HG03108 (cell line): ENCODE measurements around the gene IL12A.

Experiments
- ATAC-seq: cut with Tn5 transposase; IDR thresholded peaks from one replicate; pipeline ENCODE4 v1.9.1; 2021; ENCODE audit warnings: moderate library complexity; ENCODE audit not compliant: unreplicated experiment

The IL12A gene

DNA sequence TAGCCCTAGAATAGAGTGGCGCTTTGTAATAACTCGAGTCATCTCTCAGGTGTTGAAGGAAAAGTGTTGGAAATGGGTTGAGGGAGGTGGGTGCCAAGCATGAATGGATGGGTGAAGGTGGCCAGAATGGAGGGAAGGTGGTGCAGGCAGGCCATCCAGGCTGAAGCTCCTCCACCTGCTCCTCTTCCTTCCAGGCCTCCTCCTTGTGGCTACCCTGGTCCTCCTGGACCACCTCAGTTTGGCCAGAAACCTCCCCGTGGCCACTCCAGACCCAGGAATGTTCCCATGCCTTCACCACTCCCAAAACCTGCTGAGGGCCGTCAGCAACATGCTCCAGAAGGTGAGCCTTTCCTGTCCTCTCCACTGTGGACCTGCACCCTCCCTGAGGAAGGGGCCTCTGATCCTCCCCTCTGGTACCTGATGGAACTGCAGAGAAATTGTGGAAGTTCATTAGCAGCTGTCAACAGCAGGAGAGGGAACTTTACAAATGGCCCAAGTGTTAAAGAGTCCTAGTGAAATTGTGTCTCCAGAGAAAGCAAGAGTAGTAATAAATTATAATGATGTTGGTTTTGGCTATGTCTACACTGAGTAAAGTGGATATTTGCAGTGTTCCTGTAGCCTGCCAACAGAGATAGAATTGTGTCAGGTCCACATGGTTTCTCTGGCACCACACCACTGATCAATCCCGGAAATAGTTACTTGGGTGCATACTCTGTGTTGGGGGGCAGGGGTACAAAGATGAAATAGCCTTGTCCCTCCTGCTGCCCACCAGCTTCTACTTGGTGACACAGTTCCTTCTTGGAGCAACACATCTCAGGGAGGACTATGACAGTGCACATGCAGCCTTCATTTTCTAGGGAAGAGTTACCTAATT is 1.6 kb downstream of the IL12A start:
- ATAC-seq: no peak

DNA sequence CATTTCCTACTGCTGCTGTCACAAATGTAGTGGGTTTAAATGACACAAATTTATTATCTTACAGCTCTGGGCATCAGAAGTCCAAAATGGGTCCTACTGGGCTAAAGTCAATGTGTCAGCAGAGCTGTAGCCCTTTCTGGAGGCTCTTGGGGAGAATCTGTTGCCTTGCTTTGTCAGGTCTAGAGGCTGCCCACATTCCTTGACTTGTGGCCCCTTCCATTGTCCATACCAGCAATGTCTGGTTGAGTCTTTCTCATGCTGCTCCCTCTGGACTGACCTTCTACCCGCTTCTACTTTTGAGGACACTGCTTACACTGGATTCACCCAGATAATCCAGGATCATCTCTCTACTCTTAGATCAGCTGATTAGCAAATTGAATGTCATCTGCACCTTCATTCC is 3.0 kb downstream of the IL12A start:
- no peak for ATAC-seq

DNA sequence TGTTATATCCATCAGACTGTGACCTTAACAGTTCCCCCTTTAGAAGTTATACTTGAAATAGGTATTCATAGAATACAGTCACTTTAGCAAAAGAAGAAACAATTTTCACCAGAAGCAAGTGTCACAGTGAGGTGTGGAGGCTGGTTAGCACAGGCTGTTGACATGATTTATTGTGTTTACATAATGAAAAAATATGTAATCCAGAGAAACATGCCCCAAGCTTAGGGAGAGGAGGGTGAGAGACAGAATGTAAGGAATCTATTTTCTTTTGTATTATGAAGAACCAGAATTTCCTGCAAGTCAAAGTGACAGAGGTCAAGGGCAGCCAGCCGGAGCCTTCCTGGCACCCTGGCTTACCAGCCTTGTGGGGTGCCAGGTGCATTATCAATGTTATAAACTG is 4.0 kb downstream of the IL12A start:
- no peak for ATAC-seq

DNA sequence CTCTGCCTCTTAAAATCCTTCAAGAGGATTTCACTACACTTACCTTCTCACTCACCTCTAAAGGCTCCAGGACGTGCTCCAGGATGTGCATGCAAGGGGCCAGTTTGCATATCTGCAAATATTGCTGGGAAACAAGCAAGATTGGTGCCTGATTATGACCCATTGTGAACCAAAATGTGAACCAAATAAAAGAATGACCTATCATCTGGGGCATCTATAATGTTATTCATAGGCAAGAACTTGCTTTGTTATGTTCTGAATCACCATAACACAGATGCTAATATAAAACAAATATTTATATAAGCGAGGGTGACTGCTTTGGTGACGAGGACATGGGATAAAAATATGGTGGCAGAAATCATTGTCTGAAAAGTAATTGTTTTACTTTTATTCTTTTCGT is 5.5 kb downstream of the IL12A start:
- no peak for ATAC-seq

DNA sequence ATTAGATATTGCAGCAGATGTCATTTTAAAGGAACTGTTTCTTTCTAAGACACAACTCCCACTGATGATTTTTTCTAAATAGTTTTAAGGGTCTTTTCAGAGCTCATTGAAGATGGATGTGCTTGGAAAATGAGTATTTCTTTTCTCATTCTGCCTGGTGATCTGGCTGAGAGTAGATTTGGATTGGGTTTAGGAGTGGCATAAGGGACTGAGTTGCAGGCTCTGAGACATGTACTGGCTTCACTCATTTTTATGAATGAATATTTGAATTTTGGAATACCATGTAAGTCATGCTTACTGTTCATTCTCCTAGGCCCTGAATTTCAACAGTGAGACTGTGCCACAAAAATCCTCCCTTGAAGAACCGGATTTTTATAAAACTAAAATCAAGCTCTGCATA is 6.5 kb downstream of the IL12A start:
- ATAC-seq: no peak

DNA sequence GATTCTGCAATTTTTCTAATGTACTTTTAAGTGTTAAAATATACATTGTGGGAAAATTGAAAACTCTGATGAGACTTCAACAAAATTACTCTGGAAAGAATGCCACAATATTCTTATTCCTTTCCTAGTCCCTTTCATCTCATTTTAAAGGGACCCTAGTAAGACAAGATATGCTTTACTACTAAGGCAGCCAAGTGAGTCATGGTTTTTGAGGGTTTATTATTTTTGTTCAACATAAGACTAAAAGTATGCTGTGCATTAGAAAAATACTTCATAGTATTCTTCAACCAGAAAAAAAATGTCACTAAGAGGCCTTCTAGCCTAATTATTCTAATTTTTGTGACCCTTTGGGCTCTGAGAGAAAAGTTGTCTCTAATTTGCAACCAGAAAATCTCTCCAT is 7.4 kb downstream of the IL12A start:
- no peak for ATAC-seq

DNA sequence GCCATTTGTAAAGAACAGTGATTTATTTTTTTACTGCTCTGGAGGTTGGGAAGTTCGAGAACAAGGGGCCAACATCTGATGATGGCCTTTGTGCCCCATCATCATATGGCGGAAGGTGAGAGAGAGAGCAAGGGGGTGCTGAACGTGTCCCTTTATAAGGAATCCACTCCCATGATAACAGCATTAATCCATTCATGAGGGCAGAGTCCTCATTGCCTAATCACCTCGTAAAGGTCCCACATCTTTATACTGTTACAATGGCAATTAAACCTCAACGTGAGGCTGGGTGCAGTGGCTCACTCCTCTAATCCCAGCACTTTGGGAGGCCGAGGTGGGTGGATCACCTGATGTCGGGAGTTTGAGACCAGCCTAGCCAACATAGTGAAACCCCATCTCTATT is 8.3 kb downstream of the IL12A start:
- no peak for ATAC-seq

DNA sequence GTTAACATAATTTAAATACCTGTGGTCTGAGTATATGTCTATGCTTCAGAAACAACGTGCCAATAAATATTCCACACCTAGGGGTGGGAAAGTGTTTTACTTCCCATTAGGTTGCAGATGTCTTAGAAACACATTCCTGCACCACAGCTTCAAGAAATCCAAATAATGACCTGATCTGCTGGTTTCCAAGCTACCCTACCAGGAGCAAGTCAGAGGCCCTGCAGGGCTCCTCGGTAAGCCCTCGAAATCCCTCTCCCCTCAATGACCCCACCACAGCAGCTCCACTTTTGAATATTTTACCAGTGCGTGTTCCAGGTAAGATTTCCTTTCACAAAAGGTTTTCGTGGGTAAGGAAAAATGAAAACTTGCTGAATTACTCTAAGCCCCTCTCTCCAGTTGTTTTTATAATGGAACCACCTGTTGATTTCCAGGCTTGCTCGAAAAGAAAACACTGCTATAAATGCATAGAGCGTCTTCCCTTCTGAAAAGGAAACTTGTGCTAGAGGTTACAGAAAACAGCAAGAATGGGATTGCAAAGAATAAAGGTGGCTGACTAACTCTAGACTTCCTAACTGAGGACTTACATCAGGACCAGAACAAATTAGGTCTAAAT is 12.6 kb downstream of the IL12A start:
- ATAC-seq: no peak

DNA sequence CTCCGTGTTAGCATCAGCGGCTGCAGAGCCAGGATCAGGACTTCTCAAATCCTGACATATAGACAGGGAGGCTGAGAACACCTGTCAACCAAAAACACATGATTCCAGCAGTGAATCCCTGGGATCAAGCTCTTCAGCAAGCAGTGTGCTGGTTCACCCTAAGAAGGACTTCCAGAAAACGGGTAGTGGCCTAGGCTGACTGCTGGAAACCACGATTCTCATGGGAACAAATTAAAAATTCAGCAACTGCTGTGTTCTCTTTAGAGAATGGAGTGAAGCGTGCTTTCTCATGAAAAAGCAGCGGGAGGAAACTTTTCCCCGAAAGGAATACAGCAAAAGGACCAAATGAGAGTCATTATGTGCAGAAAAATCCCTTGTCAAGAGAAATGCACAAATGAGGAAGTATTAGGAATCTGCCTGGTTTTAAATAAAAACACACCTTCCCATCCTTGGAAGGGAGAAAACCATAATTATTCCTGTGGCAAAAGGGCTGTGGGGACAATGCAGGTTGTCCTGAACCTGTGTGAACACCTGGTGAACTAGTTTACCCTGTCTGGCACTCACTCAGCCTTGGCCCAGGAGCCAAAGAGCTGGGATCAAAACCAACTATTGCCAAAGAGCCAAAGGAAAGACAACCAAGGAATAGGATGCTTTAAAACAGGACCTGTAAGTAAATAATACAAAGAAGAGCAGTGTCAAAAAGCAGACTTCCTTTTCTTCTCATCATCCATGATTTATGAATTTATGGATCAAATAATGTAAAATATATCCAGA is 13.4 kb downstream of the IL12A start:
- ATAC-seq: no peak

DNA sequence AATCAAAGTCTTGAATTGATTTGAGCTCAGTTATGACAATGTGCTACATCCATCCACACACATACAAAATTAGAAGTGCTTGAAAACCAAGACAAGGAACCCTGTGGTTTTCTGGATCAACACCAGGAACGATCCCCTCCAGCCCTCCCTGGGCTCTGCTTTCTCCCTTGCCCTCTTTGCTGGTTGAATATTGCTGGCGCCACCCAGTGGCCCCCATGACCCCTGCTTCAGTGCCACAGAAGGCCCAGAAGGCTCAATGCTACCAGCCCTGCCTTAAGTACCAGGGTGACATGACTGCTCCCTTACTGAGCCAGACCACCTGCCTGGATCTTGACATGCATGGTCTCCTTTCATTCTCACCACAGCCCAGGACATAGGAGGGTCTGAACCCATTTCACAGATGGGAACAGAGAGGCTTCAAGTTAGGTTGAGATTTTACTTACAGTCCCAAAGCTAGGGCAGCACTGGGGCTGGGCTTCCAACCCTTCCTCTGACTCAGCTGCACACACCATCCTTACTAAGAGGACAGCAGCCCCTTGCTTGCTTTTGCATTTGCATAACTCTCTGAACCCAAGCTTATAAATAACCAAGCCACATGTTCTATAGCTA is 15.0 kb downstream of the IL12A start:
- peak; percentile 66 for ATAC-seq

DNA sequence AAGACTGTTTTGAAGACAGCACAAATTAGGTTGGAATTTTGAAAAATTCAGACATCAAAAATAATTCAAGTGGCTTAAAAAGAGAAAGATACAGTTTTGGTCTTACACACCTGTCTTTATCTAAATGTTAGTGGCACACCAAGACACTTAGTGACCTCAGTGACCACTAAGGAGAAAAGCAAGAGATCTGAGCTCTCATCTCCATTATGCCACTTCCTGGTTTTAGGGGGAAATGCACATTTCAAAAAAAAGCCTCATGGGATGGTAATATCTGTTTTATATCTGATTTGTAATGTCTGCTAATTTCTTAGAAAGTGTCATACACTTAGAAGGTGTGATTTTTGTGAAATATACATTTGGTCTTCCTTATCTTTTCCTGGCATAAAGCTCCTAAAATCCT is 16.4 kb downstream of the IL12A start:
- no peak for ATAC-seq

DNA sequence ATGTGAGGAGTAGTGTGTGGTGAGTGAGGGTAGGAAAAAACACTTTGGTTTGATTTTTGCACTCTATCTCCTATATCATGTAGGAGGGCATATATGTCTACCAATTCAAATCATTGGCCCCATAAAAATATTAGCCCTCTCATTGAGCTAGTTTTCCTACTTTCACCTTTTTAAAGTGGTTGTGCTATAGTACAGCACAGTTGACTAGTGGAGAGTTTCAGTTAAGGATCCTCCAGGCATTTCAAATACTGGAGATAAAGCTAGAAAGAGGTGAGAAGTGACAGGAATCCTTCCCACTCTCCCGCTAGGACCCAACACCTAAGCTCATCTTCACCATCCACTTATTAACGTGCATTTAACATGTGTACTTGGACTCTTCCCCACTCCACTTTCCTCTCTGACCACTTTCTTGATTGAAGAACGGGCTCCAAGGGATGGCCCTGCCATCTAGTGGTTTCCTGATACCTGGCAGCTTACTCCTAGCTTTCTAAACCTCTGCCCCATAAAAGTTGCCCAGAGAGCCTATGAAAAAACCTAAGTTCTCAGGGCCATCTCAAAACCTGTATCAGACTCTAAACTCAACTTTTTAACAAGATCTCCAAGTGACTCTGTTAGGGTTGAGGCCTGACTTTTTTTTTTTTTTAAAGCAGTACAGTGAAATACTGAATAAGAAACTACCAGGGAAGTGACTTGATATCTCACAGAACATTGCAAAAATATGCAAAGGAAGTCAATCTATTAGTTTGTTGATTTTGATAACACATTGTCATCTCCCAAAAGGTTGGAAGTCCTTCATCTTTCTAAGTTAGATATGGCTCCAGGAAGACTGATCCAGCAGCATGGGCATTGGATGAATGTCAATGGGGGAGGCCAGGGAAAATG is 17.9 kb downstream of the IL12A start:
- ATAC-seq: peak; percentile 36

DNA sequence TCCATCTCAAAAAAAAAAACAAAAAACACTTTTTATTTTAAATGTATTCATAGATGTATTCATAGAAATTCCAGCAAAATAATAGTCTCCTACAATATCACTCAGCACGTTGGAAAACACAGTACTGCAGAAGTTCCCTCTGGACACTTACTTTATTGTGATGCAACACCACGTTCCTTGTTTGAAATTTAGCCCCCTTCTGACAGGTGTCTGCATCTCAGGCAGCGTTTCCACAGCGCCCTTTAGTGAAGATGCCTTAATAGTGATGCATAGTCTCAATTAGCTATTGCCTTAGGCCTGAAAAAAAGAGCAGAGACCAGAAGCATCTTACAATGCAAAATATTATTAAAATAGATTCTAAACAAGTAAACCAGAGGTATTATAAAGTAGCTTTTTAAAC is 20.3 kb downstream of the IL12A start:
- ATAC-seq: no peak

DNA sequence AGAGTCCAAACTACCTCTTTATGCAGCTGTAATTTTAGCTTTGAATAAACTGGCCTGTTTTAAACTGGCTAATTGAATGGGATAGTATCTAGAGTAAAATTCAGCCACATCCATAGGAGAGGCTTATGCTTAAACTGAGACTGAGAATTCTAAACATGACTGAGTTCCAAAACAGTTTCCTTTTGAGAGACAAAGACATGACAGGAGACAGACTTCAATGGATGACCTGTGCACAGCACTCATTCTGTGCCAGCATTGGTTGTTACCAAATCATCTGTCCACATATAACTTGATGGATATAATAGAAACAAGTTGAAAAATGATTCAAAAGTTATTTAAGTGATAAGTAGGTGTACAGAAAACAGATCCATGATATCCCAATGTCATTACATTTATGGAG is 20.9 kb downstream of the IL12A start:
- ATAC-seq: no peak

DNA sequence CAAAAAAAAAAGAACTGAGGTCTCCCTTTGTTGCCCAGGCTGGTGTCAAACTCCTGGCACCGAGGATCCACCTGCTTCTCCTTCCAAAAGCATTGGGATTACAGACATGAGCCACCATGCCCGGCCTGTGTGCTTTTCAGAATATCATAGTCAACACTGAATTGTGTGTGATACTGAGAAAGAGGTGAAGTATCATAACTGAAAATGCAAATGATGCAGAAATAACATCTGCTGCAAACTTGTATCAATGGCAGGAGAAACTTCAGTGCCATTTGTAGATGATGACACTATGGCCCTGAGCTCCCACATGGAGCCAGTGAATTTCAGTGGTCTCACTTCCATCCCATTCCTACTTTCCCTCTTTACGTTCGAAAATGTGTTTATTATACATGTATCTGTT is 21.9 kb downstream of the IL12A start:
- ATAC-seq: peak; percentile 67

DNA sequence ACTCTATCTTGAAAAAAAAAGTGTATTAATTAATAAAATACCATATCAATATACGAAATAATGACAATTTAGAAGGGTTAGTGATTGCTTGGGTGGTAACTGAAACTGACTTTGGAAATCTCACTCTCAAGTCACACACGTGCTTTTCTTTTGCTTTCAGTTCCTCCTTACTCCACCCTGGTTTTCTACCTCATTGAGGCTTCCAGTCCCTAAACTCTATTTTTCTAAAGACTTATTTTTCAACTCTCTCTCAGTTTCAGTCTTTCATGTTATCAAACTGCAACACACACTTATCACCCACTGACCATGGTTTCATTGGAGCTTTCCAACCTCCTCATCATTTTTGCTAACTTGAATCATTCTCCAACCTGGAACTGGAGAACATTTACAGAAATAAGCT is 23.5 kb downstream of the IL12A start:
- peak; percentile 76 for ATAC-seq

DNA sequence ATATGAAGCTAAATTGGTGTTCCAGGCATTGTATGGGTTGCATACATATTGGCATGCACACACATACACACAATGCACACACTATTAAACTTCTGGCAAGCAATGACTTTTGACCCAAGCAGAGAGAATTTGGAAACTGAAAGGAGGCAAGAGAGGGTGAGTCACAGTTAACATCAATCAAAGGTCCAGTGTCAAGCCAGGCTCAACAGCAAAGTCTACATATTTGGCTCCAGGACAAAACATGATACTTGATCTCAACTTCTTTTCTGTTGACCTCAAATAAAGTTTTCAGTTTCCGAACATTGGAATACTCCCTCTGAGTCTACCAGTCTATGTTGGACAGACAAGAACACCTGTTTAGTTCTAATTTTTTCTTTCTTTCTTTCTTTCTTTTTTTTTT is 28.3 kb downstream of the IL12A start:
- ATAC-seq: no peak

DNA sequence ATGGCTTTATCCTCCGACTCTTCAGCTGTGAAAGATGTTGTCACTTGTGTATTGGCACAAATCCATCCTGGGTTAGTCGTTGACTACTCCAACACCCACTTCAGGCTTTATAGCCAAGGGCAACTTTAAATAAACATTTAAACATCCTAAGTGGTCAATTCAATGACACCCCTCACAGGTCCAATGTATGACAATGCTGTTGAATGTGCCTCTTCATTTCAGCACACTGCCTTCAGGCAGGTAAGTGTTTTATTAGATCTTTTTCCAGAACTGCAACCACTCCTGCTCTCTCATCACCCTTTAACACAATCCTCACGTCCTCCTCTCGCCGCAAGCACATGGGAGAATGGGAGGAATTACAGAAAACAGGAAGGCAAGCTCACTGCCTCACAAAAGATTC is 30.3 kb downstream of the IL12A start:
- no peak for ATAC-seq

DNA sequence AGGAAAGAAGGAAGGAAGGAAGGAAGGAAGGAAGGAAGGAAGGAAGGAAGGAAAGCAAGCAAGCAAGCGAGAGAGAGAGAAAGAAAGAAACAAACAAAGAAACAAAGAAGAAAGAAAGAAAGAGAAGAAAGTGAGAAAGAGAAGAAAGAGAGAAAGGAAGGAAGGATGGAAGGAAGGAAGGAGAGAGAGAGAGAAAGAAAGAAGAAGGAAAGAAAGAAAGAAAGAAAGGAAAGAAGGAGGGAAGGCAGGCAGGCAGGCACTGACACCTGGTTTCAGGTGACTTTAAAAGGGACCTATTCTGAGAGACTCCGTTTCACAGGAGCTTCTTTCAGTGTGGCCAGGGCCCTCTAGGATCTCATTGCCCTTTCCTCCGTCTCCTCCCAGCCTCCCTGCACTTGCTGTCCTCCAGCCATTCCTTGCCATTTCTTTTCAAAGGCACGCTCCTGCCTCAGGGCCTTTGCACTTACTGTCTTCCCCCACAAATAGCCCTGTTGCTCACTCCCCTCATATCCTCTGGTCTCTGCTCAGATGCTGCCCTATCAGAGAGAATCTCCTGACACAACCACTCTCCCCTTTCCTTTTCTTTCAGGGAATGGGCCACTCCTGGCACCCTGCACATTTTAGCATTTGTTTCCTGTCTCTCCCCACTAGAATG is 31.5 kb downstream of the IL12A start:
- no peak for ATAC-seq

DNA sequence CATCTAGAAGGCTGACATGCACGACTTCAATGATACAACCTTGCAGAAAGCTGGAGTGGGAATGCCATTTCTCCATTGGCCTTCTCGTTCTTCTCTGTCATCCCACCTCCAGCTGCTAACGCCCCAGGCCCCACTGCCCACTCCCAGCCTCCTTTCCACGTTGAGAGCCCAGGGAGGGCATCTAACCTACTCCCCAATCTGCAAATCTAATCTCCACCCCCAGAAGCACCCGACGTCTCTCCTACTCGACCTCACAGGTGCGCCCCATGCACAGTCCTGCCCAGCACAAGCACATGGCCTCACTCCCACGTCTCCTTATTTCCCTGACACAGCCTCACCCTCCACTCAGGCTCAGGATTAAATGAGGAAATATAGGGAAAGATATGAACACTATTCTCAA is 33.4 kb downstream of the IL12A start:
- no peak for ATAC-seq
